Ishikawa (cell line): Measurements from ENCODE around the gene AKR7A2.

Experiments used
- CEBPB ChIP-seq: IDR thresholded peaks from 2 replicates; pipeline ENCODE4 v1.6.1; 2012
- CREB1 ChIP-seq: IDR thresholded peaks from 2 replicates; pipeline ENCODE4 v1.6.1; 2012; ENCODE audit warnings: low read depth
- EGR1 ChIP-seq: IDR thresholded peaks from 2 replicates; pipeline ENCODE4 v1.6.1; 2012
- EP300 ChIP-seq: IDR thresholded peaks from 2 replicates; pipeline ENCODE4 v1.6.1; 2012; ENCODE audit warnings: borderline replicate concordance
- FOXM1 ChIP-seq: IDR thresholded peaks from 2 replicates; pipeline ENCODE4 v1.6.1; 2012; ENCODE audit warnings: low read depth, borderline replicate concordance
- MAX ChIP-seq: IDR thresholded peaks from 2 replicates; pipeline ENCODE4 v1.6.1; 2012
- NFIC ChIP-seq: IDR thresholded peaks from 2 replicates; pipeline ENCODE4 v1.6.1; 2012
- RAD21 ChIP-seq: IDR thresholded peaks from 2 replicates; pipeline ENCODE4 v1.6.1; 2012; ENCODE audit warnings: low read depth
- TAF1 ChIP-seq: IDR thresholded peaks from 2 replicates; pipeline ENCODE4 v1.6.1; 2012; ENCODE audit warnings: low read depth, mild to moderate bottlenecking
- TCF12 ChIP-seq: IDR thresholded peaks from 2 replicates; pipeline ENCODE4 v1.6.1; 2012; ENCODE audit warnings: low read depth
- TEAD4 ChIP-seq: IDR thresholded peaks from 2 replicates; pipeline ENCODE4 v1.6.1; 2012
- USF1 ChIP-seq: IDR thresholded peaks from 2 replicates; pipeline ENCODE4 v1.6.1; 2012
- YY1 ChIP-seq: IDR thresholded peaks from 2 replicates; pipeline ENCODE4 v1.6.1; 2012; ENCODE audit warnings: low read depth
- ZBTB7A ChIP-seq: IDR thresholded peaks from 2 replicates; pipeline ENCODE4 v1.6.1; 2012; ENCODE audit warnings: low read depth
- TF ChIP-seq, protein P1 (sequence below): IDR thresholded peaks from 2 replicates; pipeline ENCODE4 v1.6.1; 2012; ENCODE audit warnings: low read depth, mild to moderate bottlenecking

Gene AKR7A2

DNA sequence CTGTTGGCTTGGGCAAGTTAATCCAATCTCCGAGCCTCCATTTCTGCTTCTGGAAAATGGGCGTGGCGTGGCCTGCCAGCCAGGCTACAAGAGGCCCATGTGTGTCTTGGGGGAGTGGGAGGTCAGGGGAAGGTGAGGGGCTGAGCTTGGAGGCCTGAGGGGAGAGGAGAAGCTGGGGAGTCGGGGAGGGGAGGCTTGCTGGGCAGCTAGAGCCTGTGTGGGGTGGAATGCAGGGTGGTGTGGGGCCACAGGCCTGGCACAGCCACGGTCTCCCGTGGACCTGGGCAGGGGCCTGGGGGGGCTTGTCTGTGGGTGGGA is 14.8 kb upstream of the AKR7A2 start:
- no peak for TF ChIP-seq EGR1
- TF ChIP-seq YY1, result no peak
- TF ChIP-seq EP300, result no peak
- TF ChIP-seq TEAD4, result no peak
- TF ChIP-seq CEBPB, result no peak
- TF ChIP-seq ZBTB7A, result no peak
- TF ChIP-seq NFIC, result no peak

DNA sequence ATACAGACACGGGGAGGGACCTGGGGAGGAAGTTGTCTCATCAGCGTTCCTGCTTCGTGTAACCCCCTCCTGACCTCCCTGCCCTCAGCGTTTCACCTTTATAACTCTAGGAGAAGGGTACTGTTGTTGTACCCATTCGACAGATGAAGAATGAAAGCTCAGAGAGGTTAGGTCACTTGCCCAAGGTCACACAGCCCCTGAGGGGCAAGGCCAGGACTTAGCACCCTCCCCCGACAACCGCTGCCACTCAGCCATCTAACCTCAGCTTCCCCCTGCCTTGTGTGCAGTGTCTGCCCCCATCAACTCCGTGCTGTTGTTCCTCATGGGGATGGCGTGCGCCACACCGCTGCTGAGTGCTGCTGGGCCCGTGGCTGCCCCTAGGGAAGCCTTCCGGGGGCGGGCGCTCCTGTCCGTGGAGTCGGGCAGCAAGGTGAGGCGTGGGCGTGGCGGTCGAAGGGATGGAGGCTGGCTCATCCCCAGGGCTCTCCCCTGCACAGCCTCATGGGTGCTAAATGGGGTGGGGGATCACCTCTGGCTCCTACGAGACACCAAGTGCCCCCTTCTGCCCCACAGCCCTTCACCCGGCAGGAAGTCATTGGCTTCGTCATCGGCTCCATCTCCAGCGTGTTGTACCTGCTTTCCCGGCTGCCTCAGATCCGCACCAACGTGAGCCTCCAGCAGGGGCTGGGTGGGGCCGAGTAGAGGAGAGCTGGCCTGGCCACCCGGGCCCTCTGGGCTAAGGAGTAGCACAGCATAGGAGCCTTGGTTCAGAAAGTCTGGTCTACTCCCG is 14.2 kb upstream of the AKR7A2 start:
- TF ChIP-seq CREB1 (no peak), RAD21 (no peak), TAF1 (no peak), ZBTB7A (no peak), FOXM1 (no peak)

DNA sequence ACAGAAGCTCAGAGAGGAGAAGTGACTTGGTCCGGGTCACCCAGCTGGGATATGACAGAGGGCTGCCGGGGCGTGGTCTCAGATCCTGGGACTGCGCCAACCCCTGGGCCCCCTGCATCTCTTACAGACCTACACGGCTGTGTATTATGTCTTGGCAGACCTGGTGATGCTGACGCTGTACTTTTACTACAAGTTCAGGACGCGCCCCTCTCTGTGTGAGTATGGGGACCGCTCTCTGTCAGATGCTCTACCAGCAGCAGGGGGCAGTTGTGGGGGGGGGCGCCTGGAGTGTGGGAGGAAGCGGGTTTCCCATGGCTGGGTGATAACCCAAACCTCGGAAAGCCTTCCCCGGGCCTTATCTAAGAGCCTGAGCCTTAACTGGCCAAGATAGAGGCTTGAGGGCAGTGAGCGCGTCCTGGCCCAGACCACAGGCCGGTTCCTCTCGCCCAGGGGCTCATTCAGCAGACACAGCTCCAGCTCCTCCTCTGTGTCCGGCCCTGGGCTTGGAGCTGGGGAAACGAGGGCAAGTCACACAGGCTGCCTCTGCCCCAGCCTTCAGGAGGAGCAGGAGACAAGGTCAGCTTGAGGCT is 13.5 kb upstream of the AKR7A2 start:
- TF ChIP-seq NFIC (no peak), YY1 (no peak), TCF12 (no peak), CEBPB (no peak), ZBTB7A (no peak), FOXM1 (no peak), TEAD4 (no peak), CREB1 (no peak), EP300 (no peak), USF1 (no peak), RAD21 (no peak), MAX (no peak), EGR1 (no peak), TAF1 (no peak)
- TF ChIP-seq, protein P1, sequence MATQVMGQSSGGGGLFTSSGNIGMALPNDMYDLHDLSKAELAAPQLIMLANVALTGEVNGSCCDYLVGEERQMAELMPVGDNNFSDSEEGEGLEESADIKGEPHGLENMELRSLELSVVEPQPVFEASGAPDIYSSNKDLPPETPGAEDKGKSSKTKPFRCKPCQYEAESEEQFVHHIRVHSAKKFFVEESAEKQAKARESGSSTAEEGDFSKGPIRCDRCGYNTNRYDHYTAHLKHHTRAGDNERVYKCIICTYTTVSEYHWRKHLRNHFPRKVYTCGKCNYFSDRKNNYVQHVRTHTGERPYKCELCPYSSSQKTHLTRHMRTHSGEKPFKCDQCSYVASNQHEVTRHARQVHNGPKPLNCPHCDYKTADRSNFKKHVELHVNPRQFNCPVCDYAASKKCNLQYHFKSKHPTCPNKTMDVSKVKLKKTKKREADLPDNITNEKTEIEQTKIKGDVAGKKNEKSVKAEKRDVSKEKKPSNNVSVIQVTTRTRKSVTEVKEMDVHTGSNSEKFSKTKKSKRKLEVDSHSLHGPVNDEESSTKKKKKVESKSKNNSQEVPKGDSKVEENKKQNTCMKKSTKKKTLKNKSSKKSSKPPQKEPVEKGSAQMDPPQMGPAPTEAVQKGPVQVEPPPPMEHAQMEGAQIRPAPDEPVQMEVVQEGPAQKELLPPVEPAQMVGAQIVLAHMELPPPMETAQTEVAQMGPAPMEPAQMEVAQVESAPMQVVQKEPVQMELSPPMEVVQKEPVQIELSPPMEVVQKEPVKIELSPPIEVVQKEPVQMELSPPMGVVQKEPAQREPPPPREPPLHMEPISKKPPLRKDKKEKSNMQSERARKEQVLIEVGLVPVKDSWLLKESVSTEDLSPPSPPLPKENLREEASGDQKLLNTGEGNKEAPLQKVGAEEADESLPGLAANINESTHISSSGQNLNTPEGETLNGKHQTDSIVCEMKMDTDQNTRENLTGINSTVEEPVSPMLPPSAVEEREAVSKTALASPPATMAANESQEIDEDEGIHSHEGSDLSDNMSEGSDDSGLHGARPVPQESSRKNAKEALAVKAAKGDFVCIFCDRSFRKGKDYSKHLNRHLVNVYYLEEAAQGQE, result no peak

GRCh38 chr1:19324665-19324990 is 12.7 kb upstream of the AKR7A2 start:
- TF ChIP-seq CEBPB (no peak), FOXM1 (no peak), EP300 (no peak), CREB1 (no peak), TCF12 (no peak), EGR1 (no peak), TEAD4 (no peak), ZBTB7A (no peak), NFIC (no peak)

DNA sequence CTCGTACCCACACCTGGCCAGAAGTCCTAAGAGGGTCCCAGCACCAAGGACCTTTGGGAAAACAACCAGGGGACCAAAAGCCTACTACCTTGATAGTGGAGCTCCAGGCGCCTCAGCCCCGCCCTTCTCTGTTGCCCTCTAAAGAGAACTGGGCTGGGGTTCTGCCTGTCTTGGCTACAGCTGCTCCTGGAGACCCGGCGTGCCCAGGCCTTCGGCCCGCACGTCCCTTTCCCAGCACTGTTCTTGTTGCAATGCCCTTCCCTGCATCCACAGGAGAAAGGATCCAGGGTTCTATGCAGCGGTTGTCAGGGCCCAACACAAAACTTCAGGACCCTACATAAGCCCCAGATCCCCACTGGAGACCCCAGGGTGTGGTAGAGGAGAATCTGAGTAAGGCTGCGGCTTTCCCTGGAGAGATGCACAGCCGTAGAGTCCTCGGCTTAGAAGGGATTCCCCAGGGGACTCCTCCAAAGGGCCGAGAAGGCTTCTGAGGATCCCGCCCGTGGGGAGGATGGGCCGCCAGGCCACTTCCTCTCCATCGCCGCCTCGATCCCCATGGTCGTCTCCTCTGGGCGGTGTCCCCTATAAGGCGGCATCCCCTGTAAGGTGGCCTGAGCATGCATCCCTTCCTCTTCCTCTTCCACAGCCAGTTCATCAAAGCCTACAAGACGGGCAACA is 12.2 kb upstream of the AKR7A2 start:
- TF ChIP-seq, protein P1, result no peak
- TF ChIP-seq CREB1 (no peak), USF1 (no peak)

GRCh38 chr1:19322481-19322880 is 10.5 kb upstream of the AKR7A2 start:
- no peak for TF ChIP-seq EGR1
- TF ChIP-seq TAF1, result no peak
- no peak for TF ChIP-seq RAD21
- no peak for TF ChIP-seq CREB1
- no peak for TF ChIP-seq USF1
- TF ChIP-seq YY1, result no peak
- TF ChIP-seq, protein P1, result no peak
- no peak for TF ChIP-seq NFIC
- TF ChIP-seq ZBTB7A, result no peak
- no peak for TF ChIP-seq TEAD4
- no peak for TF ChIP-seq CEBPB
- TF ChIP-seq FOXM1, result no peak
- no peak for TF ChIP-seq MAX
- TF ChIP-seq EP300, result no peak
- TF ChIP-seq TCF12, result no peak
